Testis (tissue), 3 donors: ENCODE data around the gene SLC38A10. TPM values are rescaled to one million over a fixed set of nuclear protein-coding genes. Genes with fewer than 3 reads are reported as not detected.

ENCODE experiments used
- DNase-seq: peaks from one replicate; pipeline ENCODE4 v3.0.0-alpha.2; 2019
- H3K27ac ChIP-seq, 2 donors: fragments of 200-600 bp; sonication (generic); one replicate each; pipeline ENCODE4 v1.5.1; 2019
- H3K27me3 ChIP-seq: fragments of 200-600 bp; sonication (generic); one replicate; pipeline ENCODE4 v1.5.1; 2019
- H3K36me3 ChIP-seq: fragments of 200-600 bp; sonication (generic); one replicate; pipeline ENCODE4 v1.5.1; 2017; ENCODE audit warnings: low read depth; ENCODE audit errors: missing control alignments
- H3K4me1 ChIP-seq: fragments of 200-600 bp; sonication (generic); one replicate; pipeline ENCODE4 v1.5.1; 2019
- H3K4me3 ChIP-seq, 2 donors: fragments of 200-600 bp; sonication (generic); one replicate each; pipeline ENCODE4 v1.5.1; 2017 to 2019
- H3K9me3 ChIP-seq: fragments of 200-600 bp; sonication (generic); one replicate; pipeline ENCODE4 v1.5.1; 2017
- CTCF ChIP-seq, 3 experiments: fragments of 450-650 bp in 2 of 3; fragments of 200-600 bp in 1 of 3; sonication (generic) in 1 of 3; IDR thresholded peaks; one replicate each; pipeline ENCODE4 v1.5.1; 2016 to 2019; ENCODE audit warnings: antibody characterized with exemption in 3 of 3, mild to moderate bottlenecking in 2 of 3, moderate library complexity in 1 of 3
- POLR2A ChIP-seq: fragments of 450-650 bp; IDR thresholded peaks from one replicate; pipeline ENCODE4 v1.6.1; 2017; ENCODE audit warnings: antibody characterized with exemption, mild to moderate bottlenecking, moderate library complexity
- whole genome bisulfite sequencing, 2 donors: methylation state at CpG; one replicate each; pipeline ENCODE4 v1.1.5; 2018; 5-methylcytosine and 5-hydroxymethylcytosine counted together
- intact Hi-C: fragments of 100-400 bp; cut with DNase I; formaldehyde crosslinking; loops from one replicate; pipeline ENCODE4 v1.15.1; 2023; ENCODE audit warnings: low total_unique reads
- polyA plus RNA-seq: library from polyadenylated mRNA; stranded (reverse); fragments of 350-450 nt; fragmentation: Illumina TruSeq; extraction: RNeasy Lipid Tissue Mini Kit (QIAGEN cat#74804); gene quantifications from one replicate; pipeline ENCODE4 v1.2.3, GENCODE V29; 2014; ENCODE audit warnings: low read depth, low replicate concordance; ENCODE audit not compliant: insufficient read depth
- total RNA-seq, 2 donors: library from RNA; depleted of rRNA; stranded (reverse); fragments of >200 nt; gene quantifications; one replicate each; pipeline ENCODE4 v1.2.3, GENCODE V29; 2016

Gene SLC38A10
- total and polyA plus RNA-seq, 3 donors from 2014 or later = 77.1 to 150 (median 131) TPM

- H3K9me3 ChIP-seq = no peaks in the 10 kb centered on the region
- intact Hi-C loops = no loop called here
- WGBS, 2 donors = 74 to 82% methylated on average over 10 to 20 of the region's 20 CpGs
- DNase-seq = no peak
- no peaks in the 10 kb centered on the region for H3K36me3 ChIP-seq
- H3K4me3 ChIP-seq = peak overlapping the region in 1 of 2 donors; percentile 31
- TF ChIP-seq CTCF (IDR thresholded peaks at IDR 0.05) (no peak), POLR2A (no peak)
- H3K27me3 ChIP-seq = no peaks in the 10 kb centered on the region
- no peaks in the 10 kb centered on the region for H3K4me1 ChIP-seq
- no peak overlapping the region for H3K27ac ChIP-seq
Measured at GRCh38 chr17:81323411-81323868, 28.3 kb upstream of the SLC38A10 start.

GRCh38 chr17:81323083-81323369, 27.9 kb upstream of the SLC38A10 start:
- Histone ChIP-seq H3K4me3 (peak overlapping the region in 1 of 2 donors; percentile 31), H3K27me3 (no peaks in the 10 kb centered on the region), H3K4me1 (no peaks in the 10 kb centered on the region), H3K27ac (no peak overlapping the region), H3K36me3 (no peaks in the 10 kb centered on the region), H3K9me3 (no peaks in the 10 kb centered on the region)
- WGBS, 2 donors = 83 to 91% methylated on average over 4 to 8 of the region's 10 CpGs
- no peak for TF ChIP-seq POLR2A
- no peak for TF ChIP-seq CTCF (IDR thresholded peaks at IDR 0.05)
- intact Hi-C loops = no loop called here
- no peak for DNase-seq

DNA sequence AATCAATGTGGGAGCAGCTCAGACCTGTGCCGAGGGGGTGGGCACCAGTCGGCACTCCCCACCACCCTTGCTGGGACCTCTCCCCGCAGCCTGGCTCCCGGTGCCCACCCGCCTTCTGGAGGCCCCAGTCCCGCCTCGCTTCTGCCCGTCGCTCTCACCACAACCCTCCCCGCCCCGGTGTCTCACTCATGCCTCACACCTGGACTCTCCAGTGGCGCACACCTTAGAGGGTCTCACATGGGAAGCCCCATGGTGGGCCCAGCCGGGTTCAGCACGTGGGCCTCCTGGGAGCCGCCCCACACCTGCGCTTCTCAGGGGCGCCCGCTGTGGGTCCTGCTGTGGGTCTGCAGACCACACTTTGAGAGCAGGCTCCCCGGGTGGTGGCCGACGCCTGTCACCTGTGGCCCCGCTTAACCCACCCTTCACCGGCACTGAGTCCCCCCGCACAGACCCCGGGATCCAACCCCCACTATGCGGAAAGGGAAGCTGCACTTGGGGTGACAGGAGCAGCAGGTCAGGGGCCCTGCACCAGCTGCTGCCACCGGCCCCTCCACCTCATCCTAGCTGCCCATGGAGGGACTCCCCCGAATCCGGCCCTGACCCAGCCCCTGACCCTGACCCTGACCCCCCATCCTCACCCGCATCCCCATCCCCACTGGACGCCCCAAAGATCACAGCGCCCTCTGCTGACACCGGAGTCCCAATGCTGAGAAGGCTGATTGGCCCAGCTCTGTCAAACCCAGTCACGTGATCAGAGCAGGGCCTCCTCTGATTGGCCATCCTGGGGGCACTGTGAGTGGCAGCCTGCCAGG, 27.4 kb upstream of the SLC38A10 start:
- no peaks in the 10 kb centered on the region for H3K27me3 ChIP-seq
- peak overlapping the region in 1 of 2 donors; percentile 31 for H3K4me3 ChIP-seq
- no peaks in the 10 kb centered on the region for H3K9me3 ChIP-seq
- H3K4me1 ChIP-seq = no peaks in the 10 kb centered on the region
- no peaks in the 10 kb centered on the region for H3K36me3 ChIP-seq
- 82 to 93% methylated on average over 13 to 33 of the region's 34 CpGs for WGBS, 2 donors
- TF ChIP-seq CTCF (IDR thresholded peaks at IDR 0.05) (peak in 2 of 3 experiments; percentile 24 to 36), POLR2A (no peak)
- no peak overlapping the region for H3K27ac ChIP-seq
- peak; percentile 81 for DNase-seq
- intact Hi-C loops = no loop called here

GRCh38 chr17:81317961-81318605, 23.0 kb upstream of the SLC38A10 start:
- WGBS, 2 donors = 61% methylated on average over 15 to 17 of the region's 17 CpGs
- no peaks in the 10 kb centered on the region for H3K9me3 ChIP-seq
- H3K36me3 ChIP-seq = no peaks in the 10 kb centered on the region
- no peak overlapping the region for H3K4me3 ChIP-seq
- no peak for TF ChIP-seq POLR2A
- no peak for TF ChIP-seq CTCF (IDR thresholded peaks at IDR 0.05)
- DNase-seq = no peak
- intact Hi-C loops = no loop called here
- H3K27me3 ChIP-seq = no peaks in the 10 kb centered on the region
- H3K4me1 ChIP-seq = peaks cover 11% of the 10 kb centered on the region
- no peak overlapping the region for H3K27ac ChIP-seq
